Astrocyte (in vitro differentiated cells and primary cell): ENCODE data around the gene SLC6A16. TPM values are rescaled to one million over a fixed set of nuclear protein-coding genes. Genes with fewer than 3 reads are reported as not detected.
A peak's percentile ranks its signal among the peaks of the same experiment; 100 is the strongest.

Source experiments
- DNase-seq: peaks from one replicate; pipeline ENCODE4 v3.0.0-alpha.2; 2010; ENCODE audit warnings: low read depth
- FAIRE-seq: peaks from 2 replicates; lab custom pipeline; 2011; peaks lifted over from hg19 to GRCh38; lab: Jason Lieb, UNC
- H2AFZ ChIP-seq: 2 replicates; pipeline ENCODE4 v1.6.0; 2012; ENCODE audit warnings: low read depth, low read length, inconsistent platforms
- H3K27ac ChIP-seq: 2 replicates; pipeline ENCODE4 v1.5.1; 2011; ENCODE audit warnings: low read depth, low read length, inconsistent platforms
- H3K27me3 ChIP-seq: 2 replicates; pipeline ENCODE4 v1.6.0; 2011; ENCODE audit warnings: low read length, inconsistent platforms; ENCODE audit not compliant: insufficient read depth
- H3K36me3 ChIP-seq: 2 replicates; pipeline ENCODE4 v1.5.1; 2011; ENCODE audit warnings: low read length, inconsistent platforms; ENCODE audit not compliant: insufficient read depth
- H3K4me1 ChIP-seq: 2 replicates; pipeline ENCODE4 v1.5.1; 2011; ENCODE audit warnings: low read length, inconsistent platforms; ENCODE audit not compliant: insufficient read depth
- H3K4me2 ChIP-seq: 2 replicates; pipeline ENCODE4 v1.6.0; 2012; ENCODE audit warnings: low read length, inconsistent platforms
- H3K4me3 ChIP-seq: 2 replicates; pipeline ENCODE4 v1.5.1; 2011; ENCODE audit warnings: low read depth, mild to moderate bottlenecking, low read length, inconsistent platforms; ENCODE audit not compliant: insufficient read depth
- H3K79me2 ChIP-seq: 2 replicates; pipeline ENCODE4 v1.6.0; 2012; ENCODE audit warnings: mild to moderate bottlenecking, low read length, inconsistent platforms; ENCODE audit not compliant: insufficient read depth
- H3K9ac ChIP-seq: 2 replicates; pipeline ENCODE4 v1.6.0; 2012; ENCODE audit warnings: mild to moderate bottlenecking, low read length, inconsistent platforms
- H3K9me3 ChIP-seq: 2 replicates; pipeline ENCODE4 v1.5.1; 2012; ENCODE audit warnings: low read depth, mild to moderate bottlenecking, low read length, inconsistent platforms; ENCODE audit not compliant: insufficient read depth
- H4K20me1 ChIP-seq: 2 replicates; pipeline ENCODE4 v1.6.0; 2012; ENCODE audit warnings: low read length, inconsistent platforms; ENCODE audit not compliant: insufficient read depth
- H3K27ac Mint-ChIP-seq: one replicate; pipeline ENCODE4 v1.8.0; 2021; ENCODE audit warnings: mild to moderate bottlenecking, mixed read lengths; ENCODE audit not compliant: unreplicated experiment
- H3K27me3 Mint-ChIP-seq: one replicate; pipeline ENCODE4 v1.8.0; 2021; ENCODE audit warnings: low read depth, mixed read lengths; ENCODE audit not compliant: unreplicated experiment
- H3K36me3 Mint-ChIP-seq: one replicate; pipeline ENCODE4 v1.8.0; 2021; ENCODE audit warnings: low read depth, mixed read lengths; ENCODE audit not compliant: unreplicated experiment
- H3K4me1 Mint-ChIP-seq: one replicate; pipeline ENCODE4 v1.8.0; 2021; ENCODE audit warnings: low read depth, mixed read lengths; ENCODE audit not compliant: unreplicated experiment
- H3K4me3 Mint-ChIP-seq: one replicate; pipeline ENCODE4 v1.8.0; 2021; ENCODE audit warnings: mild to moderate bottlenecking, moderate library complexity, mixed read lengths; ENCODE audit not compliant: unreplicated experiment
- H3K9me3 Mint-ChIP-seq: one replicate; pipeline ENCODE4 v1.8.0; 2021; ENCODE audit warnings: mild to moderate bottlenecking, mixed read lengths; ENCODE audit not compliant: unreplicated experiment
- CTCF ChIP-seq: IDR thresholded peaks from 2 replicates; pipeline ENCODE4 v1.5.1; 2011; ENCODE audit warnings: low read depth, mild to moderate bottlenecking, inconsistent platforms, low read length, moderate library complexity; ENCODE audit not compliant: insufficient read depth
- EZH2 ChIP-seq: IDR thresholded peaks from 2 replicates; pipeline ENCODE4 v1.6.1; 2012; ENCODE audit warnings: mild to moderate bottlenecking, low read length, inconsistent platforms; ENCODE audit not compliant: insufficient read depth
- total RNA-seq: library from RNA; stranded (reverse); gene quantifications from 2 replicates; pipeline ENCODE4 v1.2.1, GENCODE V29; 2021

The SLC6A16 gene
- total RNA-seq, 1 donor from 2014 or later, result 4.6 TPM

GRCh38 chr19:49340069-49340864, 15.3 kb upstream of the SLC6A16 start:
- Mint-ChIP-seq H3K36me3 (peaks cover 35% of the 10 kb centered on the region), H3K9me3 (peaks cover 3% of the 10 kb centered on the region), H3K27me3 (peaks cover 5% of the 10 kb centered on the region), H3K4me3 (no peak overlapping the region), H3K27ac (no peak overlapping the region), H3K4me1 (peaks cover 4% of the 10 kb centered on the region)
- H3K27ac ChIP-seq, result no peak overlapping the region
- peaks cover 21% of the 10 kb centered on the region for H3K36me3 ChIP-seq
- H3K4me2 ChIP-seq, result peak overlapping the region; percentile 75
- FAIRE-seq (no peak), DNase-seq (no peak)
- TF ChIP-seq EZH2, result no peak
- H3K79me2 ChIP-seq, result no peaks in the 10 kb centered on the region
- H2AFZ ChIP-seq, result no peak overlapping the region
- H4K20me1 ChIP-seq, result peaks cover 60% of the 10 kb centered on the region
- peaks cover 6% of the 10 kb centered on the region for H3K4me1 ChIP-seq
- H3K9ac ChIP-seq, result no peak overlapping the region
- no peaks in the 10 kb centered on the region for H3K9me3 ChIP-seq
- no peaks in the 10 kb centered on the region for H3K27me3 ChIP-seq
- H3K4me3 ChIP-seq, result no peak overlapping the region

- peaks cover 31% of the 10 kb centered on the region for H3K36me3 Mint-ChIP-seq
- Histone ChIP-seq H3K27ac (no peak overlapping the region), H3K27me3 (no peaks in the 10 kb centered on the region), H3K79me2 (no peaks in the 10 kb centered on the region), H3K4me3 (no peak overlapping the region), H4K20me1 (peaks cover 53% of the 10 kb centered on the region), H3K36me3 (peaks cover 14% of the 10 kb centered on the region), H3K4me2 (peak overlapping the region; percentile 75), H3K9ac (no peak overlapping the region), H3K9me3 (no peaks in the 10 kb centered on the region), H3K4me1 (peaks cover 6% of the 10 kb centered on the region), H2AFZ (peak overlapping the region; percentile 34)
- DNase-seq (peak; percentile 84), FAIRE-seq (no peak)
- peaks cover 3% of the 10 kb centered on the region for H3K9me3 Mint-ChIP-seq
- H3K4me3 Mint-ChIP-seq, result no peak overlapping the region
- peaks cover 4% of the 10 kb centered on the region for H3K4me1 Mint-ChIP-seq
- peaks cover 5% of the 10 kb centered on the region for H3K27me3 Mint-ChIP-seq
- H3K27ac Mint-ChIP-seq, result no peak overlapping the region
- TF ChIP-seq EZH2, result peak; percentile 31
- no peak for TF ChIP-seq CTCF
Measured at GRCh38 chr19:49339301-49340068, 14.5 kb upstream of the SLC6A16 start.

- H3K4me3 Mint-ChIP-seq, result peak overlapping the region; percentile 34
- Histone ChIP-seq H3K4me1 (peaks cover 6% of the 10 kb centered on the region), H3K36me3 (peaks cover 13% of the 10 kb centered on the region), H4K20me1 (peaks cover 46% of the 10 kb centered on the region), H3K79me2 (no peaks in the 10 kb centered on the region), H3K27ac (no peak overlapping the region), H3K27me3 (no peaks in the 10 kb centered on the region), H3K4me2 (peak overlapping the region; percentile 75), H3K9me3 (no peaks in the 10 kb centered on the region), H2AFZ (peak overlapping the region; percentile 10), H3K9ac (no peak overlapping the region), H3K4me3 (no peak overlapping the region)
- H3K27ac Mint-ChIP-seq, result peak overlapping the region; percentile 41
- peaks cover 4% of the 10 kb centered on the region for H3K4me1 Mint-ChIP-seq
- peaks cover 3% of the 10 kb centered on the region for H3K9me3 Mint-ChIP-seq
- FAIRE-seq (no peak), DNase-seq (peak; percentile 16)
- no peak for TF ChIP-seq EZH2
- TF ChIP-seq CTCF, result no peak
- H3K36me3 Mint-ChIP-seq, result peaks cover 29% of the 10 kb centered on the region
- H3K27me3 Mint-ChIP-seq, result peaks cover 5% of the 10 kb centered on the region
Measured at GRCh38 chr19:49338691-49339300, 13.8 kb upstream of the SLC6A16 start.
